ENCODE results near the gene CCDC154. TPM values are rescaled to one million over a fixed set of nuclear protein-coding genes. Genes with fewer than 3 reads are reported as not detected.

Gene CCDC154
- total and polyA plus RNA-seq, 2 of the 4 experiments (the other 2 are of a cell fraction): 0.09 TPM; not detected in 1

GRCh38 chr16:1445518-1446203, 1.3 kb upstream of the CCDC154 start:
- H3K23ac ChIP-seq (ENCODE audit: low read depth, low read length): no peak overlapping the region
- H3K4ac ChIP-seq (ENCODE audit: low read depth, low read length): no peak overlapping the region
- no peak overlapping the region for H2AK5ac ChIP-seq (ENCODE audit: low read depth, low read length)
- H2AFZ ChIP-seq (replicated peaks; ENCODE audit: low read length, poor library complexity): no peak overlapping the region
- no peaks in the 10 kb centered on the region for H4K20me1 ChIP-seq (ENCODE audit: insufficient read depth, low read length)
- no peak overlapping the region for H2BK5ac ChIP-seq (ENCODE audit: low read depth, low read length, poor library complexity, severe bottlenecking)
- no peaks in the 10 kb centered on the region for H3K9me1 ChIP-seq (ENCODE audit: insufficient read depth, low read length)
- H3K4me3 ChIP-seq (ENCODE audit: insufficient read depth, low read depth, low read length): no peak overlapping the region
- H3K9me3 ChIP-seq (ENCODE audit: control insufficient read depth, insufficient read depth, low read length): no peaks in the 10 kb centered on the region
- in situ Hi-C loops (cut with MboI; ENCODE audit: low sequenced_read_pairs): no loop called here
- H4K91ac ChIP-seq (ENCODE audit: insufficient read depth, low read depth, low read length): no peak overlapping the region
- H3K14ac ChIP-seq (replicated peaks; ENCODE audit: low read depth, low read length): no peak overlapping the region
- TF ChIP-seq, protein P1, sequence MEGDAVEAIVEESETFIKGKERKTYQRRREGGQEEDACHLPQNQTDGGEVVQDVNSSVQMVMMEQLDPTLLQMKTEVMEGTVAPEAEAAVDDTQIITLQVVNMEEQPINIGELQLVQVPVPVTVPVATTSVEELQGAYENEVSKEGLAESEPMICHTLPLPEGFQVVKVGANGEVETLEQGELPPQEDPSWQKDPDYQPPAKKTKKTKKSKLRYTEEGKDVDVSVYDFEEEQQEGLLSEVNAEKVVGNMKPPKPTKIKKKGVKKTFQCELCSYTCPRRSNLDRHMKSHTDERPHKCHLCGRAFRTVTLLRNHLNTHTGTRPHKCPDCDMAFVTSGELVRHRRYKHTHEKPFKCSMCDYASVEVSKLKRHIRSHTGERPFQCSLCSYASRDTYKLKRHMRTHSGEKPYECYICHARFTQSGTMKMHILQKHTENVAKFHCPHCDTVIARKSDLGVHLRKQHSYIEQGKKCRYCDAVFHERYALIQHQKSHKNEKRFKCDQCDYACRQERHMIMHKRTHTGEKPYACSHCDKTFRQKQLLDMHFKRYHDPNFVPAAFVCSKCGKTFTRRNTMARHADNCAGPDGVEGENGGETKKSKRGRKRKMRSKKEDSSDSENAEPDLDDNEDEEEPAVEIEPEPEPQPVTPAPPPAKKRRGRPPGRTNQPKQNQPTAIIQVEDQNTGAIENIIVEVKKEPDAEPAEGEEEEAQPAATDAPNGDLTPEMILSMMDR (conservative IDR thresholded peaks at IDR 0.05; ENCODE audit: low read depth, low read length): no peak
- no peak for TF ChIP-seq RAD21 (IDR thresholded peaks at IDR 0.05; ENCODE audit: low read length)
- TF ChIP-seq FOS (IDR thresholded peaks at IDR 0.05; ENCODE audit: low read depth, low read length): no peak
- no peak for TF ChIP-seq MAZ (IDR thresholded peaks at IDR 0.05; ENCODE audit: borderline replicate concordance, low read depth, low read length)
- TF ChIP-seq CHD1 (IDR thresholded peaks at IDR 0.05; ENCODE audit: low read depth, low read length): no peak
- TF ChIP-seq CEBPB (IDR thresholded peaks at IDR 0.05; ENCODE audit: low read depth, low read length): no peak
- TF ChIP-seq MXI1 (IDR thresholded peaks at IDR 0.05; ENCODE audit: borderline replicate concordance, low read depth, low read length): no peak
- no peak for TF ChIP-seq RFX5 (IDR thresholded peaks at IDR 0.05; ENCODE audit: low read depth, low read length)
- no peak for TF ChIP-seq NFE2L2 (IDR thresholded peaks at IDR 0.05; ENCODE audit: low read depth, low read length)
- TF ChIP-seq ELK1 (IDR thresholded peaks at IDR 0.05; ENCODE audit: borderline replicate concordance, low read depth, low read length): no peak
- no peak overlapping the region for H3K27ac ChIP-seq (ENCODE audit: insufficient read depth, low read length)
- CTCF ChIA-PET: no interaction called here
- no TSS peak for BruUV-seq (replicated peaks)
- H3K9ac ChIP-seq (ENCODE audit: low read depth, low read length): no peak overlapping the region
- intact Hi-C loops (cut with micrococcal nuclease): no loop called here
- no peak overlapping the region for H2BK20ac ChIP-seq (ENCODE audit: low read depth, low read length)
- no peaks in the 10 kb centered on the region for H3K79me1 ChIP-seq (ENCODE audit: low read depth in 1 of 2, low read length in 2 of 2)
- DNase-seq (no peak), ATAC-seq (ENCODE audit: low read depth) (no peak)
- no peak overlapping the region for H2AK9ac ChIP-seq (replicated peaks; ENCODE audit: low read depth, low read length, poor library complexity)
- 97% methylated on average over 14 of the region's 25 CpGs; no CpG with 5 or more reads in 1 of the 2 experiments for WGBS, 2 experiments (ENCODE audit: extremely low coverage in 2 of 2, insufficient read length in 1 of 2)
- no peak overlapping the region for H3K4me2 ChIP-seq (ENCODE audit: low read depth, low read length)
- H3K27me3 ChIP-seq (ENCODE audit: control insufficient read depth, insufficient read depth, low read length): no peaks in the 10 kb centered on the region
- no peak overlapping the region for H4K8ac ChIP-seq (ENCODE audit: low read depth in 2 of 2, low read length in 2 of 2)
- POLR2A ChIA-PET (ENCODE audit: unreplicated experiment): no interaction called here
- H4K5ac ChIP-seq (ENCODE audit: low read depth, low read length): no peak overlapping the region
- no peak overlapping the region for H2BK15ac ChIP-seq (ENCODE audit: low read depth, low read length)
- H3K4me1 ChIP-seq (ENCODE audit: control insufficient read depth, insufficient read depth, low read length): no peaks in the 10 kb centered on the region
- H2BK120ac ChIP-seq (ENCODE audit: low read depth, low read length): no peak overlapping the region
- dilution Hi-C loops (cut with HindIII; ENCODE audit: low sequenced_read_pairs, unreplicated experiment): no loop called here
- H3K18ac ChIP-seq (ENCODE audit: low read depth, low read length): no peak overlapping the region
- H3K56ac ChIP-seq (ENCODE audit: extremely low read depth, insufficient read depth, low read length): no peak overlapping the region
- H3K36me3 ChIP-seq (ENCODE audit: control insufficient read depth, insufficient read depth, low read length): peaks cover 19% of the 10 kb centered on the region

Data from IMR-90 (cell line).